T-helper 1 cell treated with Interleukin-12 subunit alpha and Interleukin-12 subunit beta and Interleukin-4 antibody, amounts not matched to agents 30 ng/mL and 1 ng/mL, for 36 hours (primary cell): ENCODE measurements around the gene NKPD1. TPM values are rescaled to one million over a fixed set of nuclear protein-coding genes. Genes with fewer than 3 reads are reported as not detected.

Experiments used
- intact Hi-C: fragments of 100-400 bp; cut with micrococcal nuclease; formaldehyde crosslinking; loops from one replicate; pipeline ENCODE4 v1.15.1; 2024
- total RNA-seq: library from RNA; stranded (reverse); gene quantifications from 2 replicates; pipeline ENCODE4 v1.2.3, GENCODE V29; 2022

Gene NKPD1, protein sequence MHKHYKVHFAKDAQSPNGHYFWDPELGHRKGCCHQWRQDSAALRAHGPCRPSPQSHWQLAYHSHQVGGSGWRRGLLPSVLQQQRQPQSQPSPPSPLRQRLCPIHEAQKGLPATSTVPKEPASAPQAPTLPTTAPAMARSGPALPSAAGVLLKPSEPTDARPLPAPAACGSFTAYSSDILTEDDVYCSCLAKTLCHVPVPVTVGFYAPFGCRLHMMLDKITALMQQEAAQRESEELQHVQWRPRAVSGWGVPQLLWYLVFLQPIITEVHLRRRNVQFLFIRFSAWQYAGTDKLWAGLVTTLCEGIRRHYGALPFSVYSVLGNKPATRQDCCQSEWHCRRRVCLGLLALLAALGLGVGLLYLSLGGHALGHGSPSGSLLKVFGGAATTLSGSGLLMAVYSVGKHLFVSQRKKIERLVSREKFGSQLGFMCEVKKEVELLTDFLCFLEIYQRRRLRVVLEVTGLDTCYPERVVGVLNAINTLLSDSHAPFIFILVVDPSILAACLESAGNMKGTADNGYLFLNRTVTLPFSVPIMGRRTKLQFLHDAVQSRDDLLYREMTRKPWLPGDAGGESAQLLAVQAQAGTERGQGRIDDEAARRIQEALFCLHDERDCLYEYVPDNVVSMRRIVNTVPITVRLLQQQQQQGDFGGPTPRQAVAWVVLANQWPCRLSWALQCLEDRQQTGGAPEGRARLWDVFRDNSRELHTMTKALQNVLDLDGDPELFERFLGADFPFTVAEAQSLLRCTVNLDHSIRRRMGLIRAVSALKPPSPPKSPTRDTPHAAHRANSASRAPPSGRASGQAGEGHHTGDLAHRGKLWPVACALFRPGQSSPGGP
- total RNA-seq = 0.07 and 0.22 TPM in 2 replicates

DNA sequence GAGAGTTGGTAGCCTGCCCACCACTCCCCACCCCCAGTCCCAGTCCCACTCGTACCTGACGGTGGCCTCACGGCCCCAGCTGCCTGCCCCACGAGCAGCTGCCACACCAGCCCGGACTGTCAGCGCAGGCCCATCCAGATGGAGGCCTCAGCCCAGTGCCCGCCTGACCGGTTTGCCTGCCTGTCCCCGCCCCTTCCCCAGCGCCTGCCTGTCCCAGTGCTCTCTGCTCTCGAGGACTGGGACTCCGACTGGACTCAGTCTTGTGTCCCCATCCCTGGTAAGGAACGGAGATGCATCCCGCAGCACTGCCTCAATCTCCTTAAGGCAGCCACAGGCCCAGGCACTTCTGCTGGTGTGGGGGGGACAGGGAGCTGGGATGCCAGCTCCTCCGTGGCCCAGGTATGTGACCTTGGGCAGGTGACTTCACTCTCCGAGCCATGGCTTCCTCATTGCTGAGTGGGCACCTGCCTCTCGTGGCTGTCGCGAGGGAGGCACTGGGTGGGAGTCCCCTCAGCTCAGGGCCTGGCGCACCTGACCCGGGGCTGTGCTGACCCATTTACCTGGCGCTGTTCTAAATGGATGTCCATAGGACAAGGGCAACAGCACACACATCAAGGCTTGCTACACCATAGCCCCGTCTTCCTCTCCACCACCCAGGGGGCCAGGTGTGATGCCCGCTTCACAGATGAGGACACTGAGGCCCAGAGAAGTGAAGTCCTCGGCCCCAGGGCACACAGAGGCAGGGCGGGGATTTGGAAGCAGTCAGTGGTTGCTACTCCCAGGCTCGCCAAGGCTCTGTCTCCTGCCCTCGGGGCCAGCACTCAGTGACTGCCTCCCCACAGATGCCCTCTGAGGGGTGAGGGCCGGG lies at the start of gene NKPD1:
TSS of gene NKPD1 (minus strand) at position 113 of the 868 bp plus-strand sequence. CDS start 832 bp downstream, outside the sequence.
- intact Hi-C loops = no loop called here

DNA sequence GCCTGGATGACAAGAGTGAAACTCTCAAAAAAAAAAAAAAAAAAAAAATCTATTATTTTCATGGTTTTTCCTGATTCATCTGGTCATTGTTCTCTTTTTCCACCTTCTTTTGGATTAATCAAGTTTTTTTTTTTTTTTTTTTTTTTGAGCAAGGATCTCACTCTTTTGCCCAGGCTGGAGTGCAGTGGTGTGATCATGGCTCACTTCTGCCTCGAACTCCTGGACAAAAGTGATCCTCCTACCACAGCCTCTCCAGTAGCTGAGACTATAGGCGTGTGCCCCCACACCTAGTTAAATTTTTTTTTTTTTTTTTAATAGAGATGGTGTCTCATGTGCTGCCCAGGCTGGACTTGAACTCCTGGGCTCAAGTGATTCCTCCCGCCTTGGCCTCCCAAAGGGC lies 45.5 kb upstream of the NKPD1 start:
- intact Hi-C loops = no loop called here

DNA sequence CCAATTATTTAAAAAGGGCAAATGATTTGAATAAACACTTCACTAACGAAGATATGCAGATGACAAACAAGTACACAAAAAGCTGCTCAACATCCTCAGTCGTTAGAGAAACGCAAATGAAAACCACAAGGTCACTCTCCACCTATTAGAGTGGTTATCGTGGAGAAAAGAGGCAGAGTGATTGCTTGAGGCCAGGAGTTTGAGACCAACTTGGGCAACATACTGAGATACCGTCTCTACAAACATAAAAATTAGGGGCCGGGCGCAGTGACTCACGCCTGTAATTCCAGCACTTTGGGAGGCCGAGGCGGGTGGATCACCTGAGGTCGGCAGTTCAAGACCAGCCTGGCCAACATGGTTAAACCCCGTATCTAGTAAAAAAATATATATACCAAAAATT lies 45.0 kb upstream of the NKPD1 start:
- intact Hi-C loops = no loop called here

DNA sequence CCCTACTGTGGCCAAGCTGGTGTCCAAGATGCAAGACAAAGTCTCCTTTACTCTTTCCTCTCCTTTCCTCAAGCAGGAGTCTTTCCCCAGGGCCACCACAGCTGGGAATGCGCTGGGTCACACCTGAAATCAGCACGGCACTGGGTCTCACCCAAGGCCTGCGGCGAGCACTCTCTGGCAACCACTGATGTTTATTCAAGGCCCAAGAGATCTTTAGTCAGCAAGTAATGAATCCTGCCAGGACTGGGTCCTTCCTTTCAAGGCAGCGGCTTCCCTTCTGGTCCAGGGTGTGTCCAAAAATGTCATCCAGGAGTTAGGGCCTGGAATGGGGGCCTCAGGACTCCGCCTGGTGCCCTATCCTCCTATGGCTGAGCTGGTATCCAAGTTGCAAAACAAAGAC lies 41.9 kb upstream of the NKPD1 start:
- intact Hi-C loops = no loop called here

DNA sequence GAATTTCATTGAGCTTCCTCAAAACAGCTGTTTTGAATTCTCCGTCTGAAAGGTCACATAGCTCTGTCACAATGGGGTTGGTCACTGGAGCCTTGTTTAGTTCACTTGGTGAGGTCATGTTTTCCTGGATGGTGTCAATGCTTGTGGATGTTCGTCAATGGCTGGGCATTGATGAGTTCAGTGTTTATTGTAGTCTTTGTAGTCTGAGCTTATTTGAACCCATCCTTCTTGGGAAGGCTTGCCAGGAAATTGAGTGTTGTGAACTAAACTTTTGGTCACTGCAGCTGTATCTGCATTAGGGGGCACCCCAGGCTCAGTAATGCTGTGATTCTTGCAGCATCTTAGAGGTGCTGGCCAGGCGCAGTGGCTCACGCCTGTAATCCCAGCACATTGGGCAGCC lies 39.8 kb upstream of the NKPD1 start:
- intact Hi-C loops = no loop called here

DNA sequence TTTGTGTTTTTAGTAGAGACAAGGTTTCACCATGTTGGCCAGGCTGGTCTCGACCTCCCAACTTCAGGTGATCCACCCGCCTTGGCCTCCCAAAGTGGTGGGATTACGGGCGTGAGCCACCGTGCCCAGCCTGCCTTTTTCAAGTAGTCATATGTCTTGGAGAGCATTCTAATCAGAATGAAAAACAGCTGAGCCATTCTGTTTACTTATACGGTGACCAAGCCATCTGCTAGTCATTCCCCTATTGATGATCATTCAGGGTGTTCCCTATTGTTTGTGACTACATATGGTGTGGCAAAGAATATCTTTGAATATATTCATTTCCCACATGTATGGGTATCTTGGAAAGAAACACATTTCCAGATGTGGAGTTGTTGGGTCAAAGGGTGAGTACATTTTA lies 35.0 kb upstream of the NKPD1 start:
- intact Hi-C loops = no loop called here

DNA sequence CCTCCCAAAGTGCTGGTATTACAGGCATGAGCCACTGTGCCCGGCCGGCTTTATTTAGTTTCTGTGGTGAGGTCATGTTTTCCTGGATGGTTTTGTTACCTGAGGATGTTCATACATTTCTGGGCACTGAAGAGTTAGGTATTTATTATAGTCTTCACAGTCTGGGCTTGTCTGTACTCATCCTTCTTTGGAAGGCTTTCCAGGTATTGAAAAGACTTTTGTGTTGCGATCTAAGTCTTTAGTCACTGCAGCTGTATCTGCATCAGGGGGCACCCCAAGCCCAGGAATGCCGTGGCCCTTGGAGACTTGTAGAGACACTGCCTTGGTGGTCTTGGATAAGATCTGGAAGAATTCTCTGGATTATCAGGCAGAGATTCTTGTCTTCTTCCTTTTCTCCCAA lies 30.6 kb upstream of the NKPD1 start:
- intact Hi-C loops = no loop called here

DNA sequence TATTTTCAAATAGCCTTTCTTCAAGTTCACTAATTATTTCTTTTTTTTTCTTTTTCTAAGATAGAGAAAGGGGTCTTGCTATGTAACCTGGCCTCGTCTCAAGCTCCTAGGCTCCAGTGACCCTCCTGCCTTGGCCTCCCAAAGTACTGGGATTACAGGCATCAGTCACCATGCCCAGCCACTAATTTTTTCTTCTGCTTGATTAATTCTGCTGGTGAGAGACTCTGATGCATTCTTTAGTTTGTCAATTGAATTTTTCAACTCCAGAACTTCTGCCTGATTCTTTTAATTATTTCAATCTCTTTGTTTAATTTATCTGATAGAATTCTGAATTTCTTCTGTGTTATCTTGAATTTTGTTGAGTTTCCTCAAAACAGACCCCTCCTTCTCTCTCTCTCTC lies 29.2 kb upstream of the NKPD1 start:
- intact Hi-C loops = no loop called here

DNA sequence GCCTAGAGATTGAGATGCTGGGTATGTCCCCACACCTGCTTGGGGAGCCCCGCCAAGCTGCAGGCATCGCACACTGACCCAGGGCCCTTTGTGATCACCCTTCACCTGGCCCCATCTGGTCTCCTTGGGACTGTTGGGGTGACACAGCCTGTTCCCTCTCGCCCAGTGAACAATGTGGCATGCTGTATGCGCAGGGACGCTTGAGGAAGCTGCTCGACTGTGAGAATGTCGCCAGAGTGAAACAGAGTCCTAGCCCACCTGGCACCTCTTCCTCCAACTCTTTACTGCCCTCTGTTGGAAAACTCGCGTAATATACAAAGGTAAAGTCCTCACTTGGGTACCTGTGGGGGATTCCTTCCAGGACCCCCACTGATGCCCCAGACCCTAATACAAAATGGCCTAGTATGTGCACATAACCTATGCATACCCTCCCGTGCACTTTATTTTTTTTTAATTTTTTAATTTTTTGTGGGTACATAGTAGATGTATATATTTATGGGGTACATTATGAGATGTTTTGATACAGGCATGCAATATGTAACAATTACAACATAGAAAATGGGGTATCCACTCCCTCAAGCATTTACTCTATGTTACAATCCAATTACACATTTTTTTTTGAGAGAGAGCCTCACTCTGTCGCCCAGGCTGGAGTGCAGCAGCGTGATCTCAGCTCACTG lies 26.8 kb upstream of the NKPD1 start:
- intact Hi-C loops = loop anchor here (1.0 kb wide), 5 partner anchors 9 to 198 kb away; partner anchors contain the start of genes BLOC1S3 and TRAPPC6A

DNA sequence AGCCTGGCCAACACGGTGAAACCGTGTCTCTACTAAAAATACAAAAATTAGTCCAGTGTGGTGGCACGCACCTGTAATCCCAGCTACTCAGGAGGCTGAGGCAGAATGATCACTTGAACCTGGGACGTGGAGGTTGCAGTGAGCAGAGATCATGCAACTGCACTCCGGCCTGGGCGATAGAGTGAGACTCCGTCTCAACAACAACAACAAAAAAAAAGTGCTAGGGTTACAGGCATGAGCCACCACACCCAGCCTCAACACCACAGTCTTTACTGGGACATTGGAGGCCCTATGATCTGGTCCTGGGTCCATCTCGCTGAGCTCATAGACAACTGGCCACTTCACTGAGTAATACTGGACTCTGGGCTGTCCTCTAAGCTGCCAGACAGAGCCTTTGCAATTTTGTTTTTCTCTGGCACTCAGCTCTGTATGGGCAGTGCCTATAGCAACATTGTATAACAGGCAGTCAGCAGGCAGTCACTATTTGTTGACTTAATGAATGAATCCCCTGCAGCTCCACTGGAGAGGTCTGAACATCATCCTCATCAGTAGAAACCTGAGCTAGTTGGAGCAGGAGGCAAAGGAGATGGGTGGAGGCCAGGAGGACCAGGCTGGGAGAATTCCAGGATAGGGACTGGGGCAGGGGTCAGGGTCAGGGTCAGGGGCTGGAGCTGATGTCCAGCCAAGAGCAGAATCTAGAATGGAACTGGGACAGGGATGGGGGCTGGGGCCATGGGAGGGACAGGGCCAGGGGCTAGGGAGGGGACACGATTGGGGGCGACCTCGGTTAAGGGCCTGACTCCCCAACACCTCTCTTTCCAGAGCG lies 25.9 kb upstream of the NKPD1 start:
- intact Hi-C loops = loop anchor here (1.0 kb wide), 5 partner anchors 8 to 197 kb away; partner anchors contain the start of genes BLOC1S3 and TRAPPC6A

DNA sequence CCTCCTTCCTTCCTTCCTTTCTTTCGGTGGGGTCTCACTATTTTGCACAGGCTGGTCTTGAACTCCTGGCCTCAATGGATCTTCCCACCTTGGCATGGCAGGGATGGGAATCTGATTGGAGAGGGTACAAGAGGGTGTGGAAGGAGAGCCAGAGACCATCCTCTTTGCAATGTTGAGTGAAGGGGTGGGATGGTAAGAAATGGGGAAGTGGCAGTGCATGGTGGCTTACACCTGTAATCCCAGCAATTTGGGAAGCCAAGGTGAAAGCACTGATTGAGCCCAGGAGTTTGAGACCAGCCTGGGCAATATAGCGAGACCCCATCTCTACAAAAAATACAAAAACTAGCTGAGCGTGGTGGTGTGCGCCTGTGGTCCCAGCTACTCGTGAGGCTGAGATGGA lies 23.3 kb upstream of the NKPD1 start:
- intact Hi-C loops = no loop called here

DNA sequence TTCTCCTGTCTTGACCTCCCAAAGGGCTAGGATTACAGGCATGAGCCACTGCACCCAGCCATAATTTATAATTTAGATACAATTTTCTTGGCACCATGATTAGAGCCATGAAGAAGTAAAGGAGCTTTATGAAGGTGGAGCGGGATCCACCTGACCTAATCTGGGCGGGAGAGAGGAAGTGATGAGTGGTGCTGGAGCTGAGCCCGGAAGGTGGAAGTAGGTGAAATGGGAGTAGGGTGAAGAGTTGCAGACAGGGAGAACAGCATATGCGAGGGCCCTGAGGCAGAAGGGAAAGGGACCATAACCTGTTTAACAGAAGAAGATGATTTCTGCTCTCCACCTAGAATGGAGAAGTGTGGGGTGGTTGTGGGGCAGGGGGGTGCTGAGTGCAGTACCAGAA lies 22.0 kb upstream of the NKPD1 start:
- intact Hi-C loops = no loop called here

DNA sequence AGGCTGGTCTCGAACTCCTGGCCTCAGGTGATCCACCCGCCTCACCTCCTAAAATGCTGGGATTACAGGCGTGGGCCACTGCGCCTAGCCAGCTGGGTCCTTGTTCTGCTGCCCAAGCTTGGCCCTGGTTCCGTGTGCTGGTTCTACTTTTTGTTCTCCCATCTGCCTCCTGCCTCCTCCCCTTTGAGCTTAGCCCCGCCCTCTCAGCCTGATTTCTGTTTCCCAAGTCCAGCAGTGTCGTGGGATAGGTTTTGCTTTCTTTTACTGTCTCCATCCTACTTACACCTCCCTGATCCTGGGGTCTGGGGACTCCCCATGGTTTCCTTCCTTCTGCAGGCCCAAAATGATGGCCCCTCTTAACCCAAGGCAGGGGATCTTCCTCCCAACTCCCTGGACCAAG lies 20.2 kb upstream of the NKPD1 start:
- intact Hi-C loops = no loop called here

DNA sequence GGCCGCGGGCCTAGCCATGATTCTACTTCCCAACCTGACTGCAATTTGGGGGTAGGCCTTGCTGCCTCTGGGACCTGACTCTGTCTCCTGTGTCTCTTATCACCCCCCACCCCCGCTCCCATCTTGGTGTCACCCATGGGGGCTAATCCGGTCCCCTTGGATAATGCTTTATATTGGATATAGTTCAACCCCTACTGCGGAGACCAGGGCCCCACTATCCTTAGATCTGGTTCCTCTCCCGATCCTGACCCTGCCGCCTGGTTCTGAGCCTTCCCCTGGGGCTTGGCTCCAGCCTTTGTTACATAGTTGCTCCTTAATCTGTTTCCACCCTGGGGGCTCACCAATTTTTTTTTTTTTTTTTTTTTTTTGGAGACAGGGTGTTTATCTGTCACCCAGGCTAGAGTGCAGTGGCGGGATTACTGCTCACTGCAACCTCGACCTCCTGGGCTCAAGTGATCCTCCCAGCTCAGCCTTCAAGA lies 19.1 kb upstream of the NKPD1 start:
- intact Hi-C loops = loop anchor here (1.0 to 10.0 kb wide), 2 partner anchors 54 to 465 kb away; no protein-coding TSS in a partner anchor

DNA sequence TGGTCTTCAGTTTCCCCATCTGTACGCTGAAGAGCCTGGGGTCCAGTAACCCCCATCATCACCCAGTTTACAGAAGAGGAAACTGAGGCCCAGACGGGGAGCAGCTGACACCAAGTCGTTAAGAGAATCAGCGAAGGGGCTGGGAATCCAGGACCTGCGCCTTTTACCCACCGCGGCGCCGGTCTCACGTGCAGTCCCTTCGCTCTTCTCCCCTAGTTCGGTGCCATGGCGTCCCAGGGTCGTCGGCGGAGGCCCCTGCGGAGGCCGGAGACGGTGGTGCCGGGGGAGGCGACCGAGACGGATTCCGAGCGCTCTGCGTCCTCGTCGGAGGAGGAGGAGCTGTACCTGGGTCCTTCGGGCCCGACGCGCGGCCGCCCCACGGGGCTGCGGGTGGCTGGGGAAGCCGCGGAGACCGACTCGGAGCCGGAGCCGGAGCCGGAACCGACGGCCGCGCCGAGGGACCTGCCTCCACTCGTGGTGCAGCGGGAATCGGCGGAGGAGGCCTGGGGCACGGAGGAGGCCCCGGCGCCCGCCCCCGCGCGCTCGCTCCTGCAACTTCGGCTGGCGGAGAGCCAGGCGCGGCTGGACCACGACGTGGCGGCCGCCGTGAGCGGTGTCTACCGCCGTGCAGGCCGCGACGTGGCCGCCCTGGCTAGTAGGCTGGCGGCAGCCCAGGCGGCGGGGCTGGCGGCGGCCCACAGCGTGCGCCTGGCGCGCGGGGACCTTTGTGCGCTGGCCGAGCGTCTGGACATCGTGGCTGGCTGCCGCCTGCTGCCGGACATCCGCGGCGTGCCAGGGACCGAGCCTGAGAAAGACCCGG lies 18.5 kb upstream of the NKPD1 start:
- intact Hi-C loops = loop anchor here (1.0 to 10.0 kb wide), 2 partner anchors 53 to 466 kb away; no protein-coding TSS in a partner anchor

DNA sequence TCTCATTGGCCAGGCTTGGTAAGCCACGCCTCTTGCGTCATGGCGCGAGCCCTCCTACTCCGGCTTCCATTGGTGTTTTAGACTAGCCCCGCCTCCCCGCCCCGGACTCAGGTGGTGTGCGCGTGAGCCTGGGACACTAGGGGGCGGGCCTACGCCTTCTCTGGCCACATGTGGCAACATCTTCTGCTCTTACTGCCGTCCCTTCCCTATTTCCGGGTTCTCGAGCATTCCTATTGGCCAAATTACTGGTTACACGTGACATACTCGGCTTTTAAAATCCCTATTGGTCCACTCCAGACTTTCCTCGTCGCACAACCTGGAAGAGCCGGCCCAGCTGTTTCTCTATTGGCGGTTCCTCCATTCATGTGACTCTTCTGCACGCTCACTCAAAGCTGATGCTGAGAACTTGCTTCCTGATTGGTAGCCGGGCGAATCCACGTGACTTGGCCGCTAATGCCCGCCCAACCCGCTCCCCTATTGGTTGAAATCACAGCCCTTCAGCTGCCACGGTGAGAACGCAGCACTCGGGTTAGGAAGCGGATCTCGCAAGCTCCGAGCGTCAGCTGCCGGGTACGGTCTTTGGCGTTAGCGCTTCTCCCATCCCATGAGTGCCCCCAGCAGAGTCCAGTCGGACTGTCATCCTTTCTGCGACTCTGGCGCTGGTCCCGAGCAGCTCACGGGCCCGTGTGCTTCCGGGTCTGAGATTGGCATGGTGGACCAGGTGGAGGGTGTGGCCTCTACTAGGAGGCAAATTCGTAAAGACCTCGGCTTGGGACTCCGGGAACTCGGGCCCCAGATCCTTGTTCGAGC lies 17.7 kb upstream of the NKPD1 start, which contains the start of gene BLOC1S3:
TSS of gene BLOC1S3 (plus strand) at position 523 of the 810 bp plus-strand sequence. CDS start 513 bp downstream, outside the sequence.
- intact Hi-C loops = loop anchor here (1.0 to 10.0 kb wide), 16 partner anchors 9 to 817 kb away; partner anchors contain the start of genes CCDC61, CLASRP, CLPTM1 and MARK4

DNA sequence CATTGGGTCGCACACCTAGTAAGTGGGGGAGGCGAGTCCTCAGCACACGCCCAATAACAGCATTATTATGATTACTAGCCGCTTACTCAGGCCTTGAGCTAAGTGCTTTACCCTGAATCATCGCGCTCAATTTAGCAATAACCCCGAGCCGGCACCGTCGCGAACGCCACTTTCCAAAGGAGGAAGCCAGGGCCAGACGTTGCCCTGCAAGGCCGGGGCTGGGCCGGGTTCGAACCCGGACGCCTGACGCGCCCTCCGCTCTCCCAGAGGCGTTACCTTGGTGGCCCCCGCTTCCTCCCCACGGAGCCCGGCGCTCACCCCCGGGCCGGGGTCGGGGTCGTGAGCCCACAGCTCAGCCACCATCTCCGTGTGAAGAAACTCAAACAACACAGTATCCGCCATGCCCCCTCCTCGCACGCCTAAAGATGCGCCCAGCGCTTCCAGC lies 17.1 kb upstream of the NKPD1 start, which contains the start of gene TRAPPC6A:
TSS of gene TRAPPC6A (minus strand) at position 421 of the 445 bp plus-strand sequence. CDS start at position 402, 19 bp downstream.
- intact Hi-C loops = loop anchor here (1.0 to 10.0 kb wide), 15 partner anchors 9 to 817 kb away; partner anchors contain the start of genes CCDC61, CLASRP, CLPTM1 and MARK4
